Fibroblast of skin of scalp (primary cell): ENCODE results near the gene SLC16A6.
"Not testable (repeated sequence)": the region's sequence is repeated elsewhere in the genome, so short reads cannot be mapped to it uniquely, and the experiment has no call there.

Experiments
- DNase-seq: peaks from one replicate; pipeline ENCODE4 v3.0.0-alpha.2; 2013

Gene SLC16A6

DNA sequence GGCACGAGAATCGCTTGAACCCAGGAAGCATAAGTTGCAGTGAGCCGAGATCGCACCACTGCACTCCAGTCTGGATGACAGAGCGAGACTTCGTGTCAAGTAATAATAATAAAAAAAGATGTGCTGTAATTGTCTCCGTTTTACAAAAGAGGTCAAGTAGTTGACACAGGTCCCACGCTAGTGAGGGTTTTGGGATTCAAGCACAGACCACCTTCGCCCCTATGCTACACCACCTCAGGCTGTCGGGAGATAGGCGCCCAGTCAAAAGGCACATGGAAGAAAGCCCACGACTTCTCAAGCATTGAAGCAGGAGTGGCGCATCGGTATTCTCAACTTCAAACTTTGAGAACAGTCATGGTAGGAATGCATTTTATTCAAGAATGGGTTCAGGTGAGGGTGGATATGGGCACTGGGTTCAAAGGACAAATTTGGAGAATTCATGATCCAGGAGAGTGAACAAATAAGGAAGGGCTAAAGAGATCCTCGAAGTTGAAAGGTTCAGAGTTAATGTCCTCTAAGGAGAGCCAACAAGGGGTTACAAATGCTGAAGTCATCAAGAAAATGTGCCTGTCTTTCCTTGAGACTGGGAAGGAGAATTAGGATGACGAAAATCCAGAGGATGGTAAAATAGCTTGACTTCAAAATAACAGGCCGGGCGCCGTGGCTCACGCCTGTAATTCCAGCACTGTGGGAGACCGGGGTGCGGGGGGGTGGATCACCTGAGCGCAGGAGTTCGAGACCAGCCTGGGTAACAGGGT, 44.5 kb downstream of the SLC16A6 start:
- no peak for DNase-seq

DNA sequence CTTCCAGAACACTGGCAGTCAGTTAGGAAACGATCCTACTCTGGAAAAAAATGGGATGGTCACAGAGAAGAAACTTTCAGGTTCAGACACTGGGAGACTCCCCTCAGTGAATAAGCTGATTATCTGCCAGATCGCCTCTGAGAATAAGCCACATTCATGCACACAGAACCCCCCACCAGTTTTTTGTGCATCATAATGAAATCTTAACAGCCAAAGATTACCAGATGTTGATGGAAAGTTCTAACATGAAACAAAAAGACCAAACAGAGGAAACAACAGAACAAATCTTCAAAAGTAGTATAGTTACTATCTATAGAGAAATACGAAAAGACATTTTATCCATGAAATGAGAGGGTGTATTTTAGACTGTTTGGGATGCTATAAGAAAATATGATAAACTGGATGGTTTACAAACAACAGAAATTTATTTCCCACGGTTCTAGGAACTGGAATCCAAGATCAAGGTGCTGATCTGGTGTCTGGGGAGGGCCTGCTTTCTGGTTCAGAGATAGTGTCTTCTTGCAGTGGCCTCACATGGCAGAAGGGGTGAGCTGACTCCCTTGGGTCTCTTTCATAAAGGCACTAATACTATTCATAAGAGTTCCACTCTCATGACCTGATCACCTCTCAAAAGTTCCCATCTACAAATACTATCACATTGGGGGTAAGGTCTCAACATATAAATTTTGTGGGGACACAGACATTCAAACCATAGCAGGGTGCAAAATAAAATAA, 51.1 kb downstream of the SLC16A6 start:
- DNase-seq = no peak

DNA sequence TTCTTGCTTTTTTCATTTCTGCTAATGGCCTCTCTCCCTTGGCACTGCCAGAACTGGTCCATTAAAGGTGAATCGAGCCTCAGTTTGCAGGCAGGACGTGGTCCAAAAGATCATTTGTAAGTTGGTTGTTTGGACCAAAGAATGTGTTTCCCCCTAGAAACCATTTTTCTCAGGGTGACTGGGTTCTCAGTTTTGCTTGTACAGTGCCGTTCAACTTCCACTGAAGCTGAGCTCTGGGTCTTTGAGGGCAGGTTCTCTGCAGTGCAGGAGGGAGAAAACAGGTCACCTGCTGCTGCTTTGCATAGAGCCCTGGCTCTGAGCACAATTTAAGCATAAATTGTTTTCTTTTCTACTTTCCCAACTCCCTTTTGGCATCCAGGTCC, 52.1 kb downstream of the SLC16A6 start:
- DNase-seq = no peak

DNA sequence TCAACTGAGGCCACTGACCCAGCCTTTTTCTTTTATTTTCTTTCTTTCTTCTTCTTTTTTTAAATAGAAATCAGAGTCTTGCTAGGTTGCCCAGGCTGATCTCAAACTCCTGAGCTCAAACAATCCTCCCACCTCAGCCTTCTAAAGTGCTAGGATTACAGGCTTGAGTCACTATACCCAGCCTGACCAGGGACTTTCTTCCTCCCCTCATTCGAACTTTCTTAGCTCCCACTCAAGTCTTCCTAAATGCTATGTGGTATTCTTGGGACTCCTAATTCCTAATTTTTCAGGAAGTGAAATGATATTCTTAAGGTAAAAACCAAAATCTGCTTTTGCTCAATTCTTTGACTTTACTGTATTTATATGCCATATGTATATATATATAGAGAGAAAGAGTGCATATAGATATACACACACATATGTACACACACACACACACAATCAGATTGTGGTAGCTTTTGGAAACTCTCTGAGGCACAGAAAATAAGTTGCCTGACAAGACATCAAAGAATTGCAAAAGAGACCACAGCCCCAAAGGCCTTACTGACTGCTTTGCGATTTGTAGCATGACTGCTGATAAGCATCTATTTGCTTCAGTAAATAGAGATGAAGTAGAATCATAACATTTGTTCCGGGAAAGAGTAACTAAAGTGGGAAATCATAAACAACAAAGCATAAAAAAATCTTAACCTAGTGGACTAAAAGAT, 52.6 kb downstream of the SLC16A6 start:
- DNase-seq = no peak

DNA sequence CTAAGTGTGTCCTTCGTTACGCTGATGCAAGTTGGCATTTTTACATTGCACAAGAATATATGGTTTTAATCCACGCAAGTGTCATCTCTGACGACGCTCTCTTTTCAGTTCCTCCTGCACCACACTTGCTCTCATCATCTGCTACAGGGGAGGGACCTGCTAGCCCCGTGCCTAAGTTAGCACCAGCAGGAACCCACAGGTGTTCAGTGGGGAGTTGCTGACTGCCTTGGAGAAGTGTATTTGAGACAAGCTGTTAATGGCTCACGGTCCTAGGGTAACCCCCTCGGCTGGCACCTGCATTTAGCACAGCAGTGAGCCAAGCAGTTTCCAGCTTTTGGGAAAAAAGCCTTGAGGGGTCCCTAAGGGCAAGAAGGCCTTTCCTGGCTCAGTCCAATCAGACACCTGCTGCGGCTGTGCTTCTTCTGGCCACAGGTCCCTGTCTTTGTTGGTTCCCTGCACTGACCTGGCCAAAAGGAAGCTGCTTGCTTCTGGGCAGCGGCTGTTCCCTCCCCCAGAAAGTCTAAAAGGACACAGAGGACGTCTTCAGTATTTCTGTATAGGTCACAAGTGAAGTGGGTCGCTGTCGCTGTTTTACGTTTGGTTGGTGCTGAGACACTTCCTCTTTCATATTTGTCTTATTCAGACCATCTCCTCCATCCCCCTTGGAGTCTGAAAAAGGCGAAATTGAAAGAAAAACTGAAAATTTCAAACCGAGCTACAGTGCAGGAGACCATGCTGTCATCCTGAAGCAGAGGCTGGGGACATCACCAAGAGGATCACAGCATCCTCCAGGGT, 53.4 kb downstream of the SLC16A6 start:
- not testable (repeated sequence) for DNase-seq

DNA sequence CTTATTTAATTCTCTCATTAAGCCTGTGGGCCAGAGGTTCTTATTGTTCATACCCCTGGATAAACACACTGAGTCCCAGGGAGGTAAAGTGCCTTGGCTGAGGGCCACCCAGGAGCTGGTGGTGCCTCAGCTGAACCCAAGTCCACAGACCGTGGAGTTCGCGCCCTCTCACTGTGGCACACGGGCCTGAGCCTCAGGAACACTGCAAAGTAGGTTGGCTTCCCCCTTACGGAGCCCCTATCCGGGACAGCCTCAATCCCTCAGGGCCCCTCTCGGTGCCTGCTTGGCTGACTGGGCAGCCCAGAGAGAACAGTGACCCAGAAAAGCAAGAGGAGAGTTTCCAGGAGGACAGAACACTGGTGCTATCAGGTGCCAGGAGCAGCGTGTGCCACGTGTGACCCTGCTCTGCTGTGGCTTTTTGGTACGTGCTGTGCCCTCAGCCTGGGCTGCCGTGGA, 55.6 kb downstream of the SLC16A6 start:
- not testable (repeated sequence) for DNase-seq

DNA sequence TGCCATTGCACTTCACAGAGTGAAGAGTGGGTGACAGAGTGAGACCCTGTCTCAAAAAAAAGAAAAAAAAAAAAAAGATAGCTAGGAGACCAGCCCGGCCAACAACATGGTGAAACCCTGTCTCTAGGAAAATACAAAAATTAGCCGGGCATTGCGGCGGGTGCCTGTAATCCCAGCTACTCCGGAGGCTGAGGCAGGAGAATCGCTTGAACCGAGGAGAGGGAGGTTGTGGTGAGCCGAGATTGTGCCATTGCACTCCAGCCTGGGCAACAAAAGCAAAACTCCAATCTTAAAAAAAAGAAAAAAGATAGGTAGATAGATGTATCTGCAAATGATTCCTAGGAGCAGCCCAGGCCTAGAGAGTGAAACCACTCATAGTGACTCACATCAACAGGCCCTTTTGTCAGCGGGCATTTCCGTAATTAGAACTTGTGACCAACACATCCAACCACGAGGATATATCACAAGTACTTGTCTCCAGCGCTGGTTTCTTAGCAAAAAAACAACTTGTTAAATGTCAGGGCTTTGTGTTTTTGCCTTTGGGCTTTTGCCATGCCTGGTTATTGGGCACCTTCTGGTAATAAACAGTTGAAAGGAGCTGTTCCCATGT, 56.1 kb downstream of the SLC16A6 start:
- DNase-seq = peak; percentile 31

DNA sequence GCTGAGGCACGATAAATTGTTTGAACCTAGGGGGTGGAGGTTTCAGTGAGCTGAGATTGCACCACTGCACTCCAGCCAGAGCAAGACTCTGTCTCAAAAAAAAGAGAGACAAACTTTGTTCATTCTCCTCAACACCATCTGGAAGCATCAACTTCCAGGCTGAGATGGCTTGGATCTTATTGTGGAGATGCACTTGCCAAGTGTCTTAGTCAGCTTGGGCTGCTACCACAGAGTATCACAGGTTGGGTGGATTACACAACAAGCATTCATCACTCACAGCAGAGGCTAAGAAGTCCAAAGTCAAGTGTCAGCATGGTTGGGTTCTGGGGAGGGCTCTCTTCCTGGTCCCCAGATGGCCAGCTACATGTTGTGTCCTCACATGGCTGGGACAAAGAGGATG, 58.2 kb downstream of the SLC16A6 start:
- DNase-seq = not testable (repeated sequence)

DNA sequence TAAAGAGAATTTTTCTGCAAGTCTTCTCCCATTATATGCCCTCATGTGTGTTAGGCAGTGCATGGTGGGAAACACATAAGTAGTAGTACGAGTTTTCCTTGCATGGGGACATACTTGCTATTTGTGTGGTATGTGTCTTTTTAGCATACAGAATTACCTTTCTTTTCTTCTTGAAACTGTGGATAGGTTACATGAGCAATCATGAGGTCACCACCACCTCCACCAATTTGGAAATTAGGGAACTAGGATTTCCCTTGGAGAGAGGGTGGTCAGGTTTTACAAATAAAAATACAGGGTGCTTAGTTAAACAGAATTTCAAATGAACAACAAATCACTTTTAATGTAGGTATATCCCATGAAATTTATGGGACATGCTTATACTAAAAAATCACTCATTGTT, 59.4 kb downstream of the SLC16A6 start:
- no peak for DNase-seq

DNA sequence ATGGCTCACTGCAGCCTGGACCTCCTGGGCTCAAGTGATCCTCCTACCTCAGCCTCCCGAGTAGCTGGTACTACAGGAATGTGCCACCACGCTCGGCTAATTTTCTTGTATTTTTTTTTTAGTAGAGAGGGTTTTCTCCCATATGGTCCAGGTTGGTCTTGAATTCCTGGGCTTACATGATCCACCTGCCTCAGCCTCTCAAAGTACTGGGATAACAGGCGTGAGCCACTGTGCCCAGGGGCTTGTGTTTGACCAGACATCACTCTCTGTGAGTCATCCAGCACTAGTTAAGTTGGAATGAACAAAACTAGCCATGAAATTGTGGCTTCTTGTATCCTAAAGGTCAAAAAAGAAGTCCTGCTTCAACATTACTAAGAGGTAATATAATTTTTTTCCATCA, 59.8 kb downstream of the SLC16A6 start:
- DNase-seq = not testable (repeated sequence)

DNA sequence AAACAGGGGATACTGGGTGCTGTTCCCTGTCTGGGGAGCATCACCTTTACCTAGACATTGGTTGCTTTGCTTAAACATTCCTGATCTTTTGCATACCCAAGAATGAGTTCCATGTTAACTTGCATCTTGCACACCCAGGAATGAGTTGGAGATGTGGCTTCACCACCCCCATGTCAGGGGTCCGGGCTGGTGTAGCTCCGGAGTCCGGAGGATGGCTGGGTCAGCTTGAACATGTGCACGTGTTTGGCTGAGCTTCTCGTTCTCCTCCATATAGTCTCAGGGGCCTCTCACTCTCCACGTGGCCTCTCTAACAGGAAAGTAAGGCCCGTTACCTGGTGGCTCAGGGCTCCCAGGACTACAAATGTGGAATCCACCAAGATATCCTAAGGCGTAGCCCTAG, 61.3 kb downstream of the SLC16A6 start:
- no peak for DNase-seq

DNA sequence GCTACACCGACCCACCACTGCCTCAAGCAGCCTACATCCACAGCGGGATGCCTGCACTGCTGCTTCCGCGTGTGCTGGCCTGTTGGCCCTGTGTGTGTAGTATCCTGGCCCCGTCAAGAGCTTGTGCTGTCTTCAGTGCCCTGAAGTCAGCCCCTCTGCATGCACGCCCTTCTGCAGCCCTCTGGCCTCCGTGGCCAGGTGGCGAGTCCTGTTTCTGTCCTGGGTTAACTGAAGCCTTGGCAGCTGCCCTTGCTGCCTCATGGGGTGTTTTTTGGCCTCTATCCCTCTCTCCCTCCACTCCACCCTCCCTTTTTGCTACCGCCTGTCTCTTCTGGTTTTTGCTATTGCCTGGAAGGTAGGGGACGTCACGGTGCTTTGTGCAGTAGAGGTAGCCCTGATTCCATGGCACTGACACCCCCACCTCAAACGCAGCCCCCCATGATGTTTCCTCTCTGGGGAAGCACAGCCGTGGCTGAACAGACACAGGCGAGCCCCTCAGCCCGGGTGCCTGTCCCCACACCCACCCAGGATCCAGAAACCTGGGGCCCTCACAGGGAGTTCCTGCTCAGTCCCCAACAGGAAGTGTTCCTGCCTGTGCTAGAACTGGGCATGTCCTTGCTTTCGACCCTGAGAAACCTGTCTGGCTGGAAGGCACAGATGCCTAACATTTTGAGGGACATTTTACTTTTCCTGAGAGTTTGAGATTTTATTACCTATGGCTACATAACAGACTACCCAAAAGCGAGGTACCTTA, 61.9 kb downstream of the SLC16A6 start:
- DNase-seq = no peak

DNA sequence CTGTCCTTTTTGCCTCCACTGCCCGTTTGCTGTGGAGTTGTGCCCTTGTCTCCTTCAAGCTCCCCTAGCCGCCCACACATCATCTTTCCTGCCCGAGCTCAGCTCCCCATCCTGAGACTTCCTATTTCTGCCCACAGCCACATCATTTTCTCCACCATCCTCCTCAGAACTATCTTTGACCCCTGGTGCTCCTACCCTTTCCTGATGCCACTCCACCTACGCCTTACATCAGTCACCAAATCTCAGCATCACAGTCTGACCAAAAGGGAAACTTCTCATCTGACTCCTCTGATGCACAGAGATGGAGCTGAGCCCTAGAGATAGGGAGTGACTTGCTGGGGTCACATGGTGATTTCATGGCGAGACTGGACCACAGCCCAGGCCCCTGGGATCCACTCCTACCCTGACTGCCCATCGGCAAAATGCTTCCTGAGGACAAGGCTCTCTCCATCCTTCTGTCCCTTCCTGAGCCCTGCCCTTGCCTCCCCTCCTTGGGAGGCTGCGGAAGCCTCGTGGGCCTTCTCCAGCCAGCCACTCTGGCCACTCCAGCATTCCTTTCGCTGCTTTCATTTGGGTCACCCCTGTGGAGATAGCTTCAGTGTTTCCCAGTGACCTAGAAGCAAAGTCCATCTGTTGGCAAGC, 62.8 kb downstream of the SLC16A6 start:
- not testable (repeated sequence) for DNase-seq

DNA sequence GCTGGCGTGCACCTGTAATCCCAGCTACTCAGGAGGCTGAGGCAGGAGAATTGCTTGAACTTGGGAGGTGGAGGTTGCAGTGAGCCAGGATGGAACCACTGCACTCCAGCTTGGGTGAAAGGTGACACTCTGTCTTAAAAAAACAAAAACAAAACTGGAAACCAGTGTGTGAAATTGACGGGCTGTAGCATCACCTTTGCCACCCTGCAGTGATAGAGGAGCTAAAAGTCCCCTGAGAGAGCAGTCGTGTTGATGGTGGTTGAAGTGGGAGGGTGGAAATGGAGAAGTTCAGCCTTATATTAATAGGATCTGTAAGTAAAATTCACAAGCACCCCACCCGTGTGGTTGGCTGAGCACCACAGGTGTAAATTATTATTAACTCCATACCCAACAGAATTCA, 65.9 kb downstream of the SLC16A6 start:
- DNase-seq = not testable (repeated sequence)

DNA sequence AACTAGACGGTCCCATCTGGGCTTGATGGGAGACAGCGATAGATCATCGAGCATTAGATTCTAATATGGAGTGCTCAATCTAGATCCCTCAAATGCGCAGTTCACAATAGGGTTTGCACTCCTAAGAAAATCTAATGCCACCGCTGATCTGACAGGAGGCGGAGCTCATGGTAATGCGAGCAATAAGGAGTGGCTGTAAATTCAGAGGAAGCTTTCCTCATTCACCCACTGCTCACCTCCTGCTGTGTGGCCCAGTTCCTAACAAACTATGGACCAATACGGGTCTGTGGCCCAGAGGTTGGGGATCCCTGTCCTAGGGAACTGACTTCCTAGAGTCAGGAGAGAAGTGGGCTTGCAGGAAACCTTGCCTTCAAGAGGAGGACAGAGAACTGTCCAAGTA, 68.3 kb downstream of the SLC16A6 start:
- DNase-seq = no peak

DNA sequence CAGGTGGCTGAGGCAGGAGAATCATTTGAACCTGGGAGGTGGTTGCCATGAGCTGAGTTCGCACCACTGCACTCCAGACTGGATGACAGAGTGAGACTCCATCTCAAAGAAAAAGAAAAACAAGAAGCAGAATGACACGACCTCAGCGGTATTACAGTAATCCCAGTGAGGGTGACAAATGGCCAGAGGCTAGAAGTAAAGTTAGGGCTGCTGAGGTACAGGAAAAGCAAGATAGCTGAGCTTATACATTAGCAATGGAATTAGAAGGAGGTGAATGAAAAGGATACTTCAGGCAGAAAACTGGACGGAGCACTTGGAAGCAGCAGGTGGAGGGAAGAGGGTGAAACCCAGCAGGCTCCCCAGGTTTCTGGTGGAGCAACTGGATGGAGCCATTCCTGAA, 69.1 kb downstream of the SLC16A6 start:
- DNase-seq = no peak

DNA sequence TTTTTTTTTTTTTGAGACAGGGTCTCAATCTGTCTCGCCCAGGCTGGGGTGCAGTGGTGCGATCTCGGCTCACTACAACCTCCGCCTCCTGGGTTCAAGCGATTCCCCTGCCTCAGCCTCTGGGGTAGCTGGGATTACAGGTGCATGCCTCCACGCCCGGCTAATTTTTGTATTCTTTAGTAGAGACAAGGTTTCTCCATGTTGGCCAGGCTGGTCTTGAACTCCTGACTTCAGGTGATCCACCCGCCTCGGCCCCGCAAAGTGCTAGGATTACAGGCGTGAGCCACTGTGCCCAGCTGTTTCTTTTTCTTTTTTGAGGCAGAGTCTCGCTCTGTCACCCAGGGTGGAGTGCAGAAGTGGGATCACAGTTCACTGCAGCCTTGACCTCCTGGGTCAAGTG, 70.1 kb downstream of the SLC16A6 start:
- DNase-seq = not testable (repeated sequence)

DNA sequence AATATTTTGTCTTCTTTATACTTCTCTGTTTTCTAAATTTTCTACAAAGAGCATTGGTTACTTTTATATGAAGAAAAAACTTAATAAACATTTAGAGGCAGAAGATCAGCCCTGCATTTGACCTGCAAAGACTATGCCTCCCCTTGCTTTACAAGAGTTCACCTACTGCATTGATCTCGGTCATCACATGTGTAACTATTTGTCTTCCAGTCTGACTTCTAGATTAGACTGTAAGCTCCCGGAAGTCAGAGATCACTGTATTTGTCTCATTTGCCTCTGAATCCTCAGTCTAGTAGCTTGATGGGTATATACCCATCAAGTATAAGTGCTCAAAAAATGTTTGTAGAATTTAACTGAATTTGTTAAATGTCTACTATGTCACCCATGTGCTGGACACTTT, 70.7 kb downstream of the SLC16A6 start:
- DNase-seq = not testable (repeated sequence)

DNA sequence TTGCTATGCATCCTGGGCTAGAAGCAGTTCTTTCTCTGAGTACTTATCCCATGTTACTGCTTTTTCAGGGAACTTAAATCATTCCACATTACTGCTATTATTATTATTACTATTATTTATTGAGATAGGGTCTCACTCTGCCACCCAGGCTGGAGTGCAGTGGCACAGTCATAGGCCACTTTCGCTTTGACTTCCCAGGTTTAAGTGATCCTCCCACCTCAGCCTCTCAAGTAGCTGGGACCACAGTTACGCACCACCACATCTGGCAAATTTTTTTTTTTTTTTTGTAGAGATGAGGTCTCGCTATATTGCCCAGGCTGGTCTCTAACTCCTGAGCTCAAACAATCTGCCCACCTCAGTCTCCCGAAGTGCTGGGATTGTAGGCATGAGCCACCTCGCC, 71.5 kb downstream of the SLC16A6 start:
- DNase-seq = not testable (repeated sequence)
